ENCODE measurements around the gene TYRO3.

Gene TYRO3

DNA sequence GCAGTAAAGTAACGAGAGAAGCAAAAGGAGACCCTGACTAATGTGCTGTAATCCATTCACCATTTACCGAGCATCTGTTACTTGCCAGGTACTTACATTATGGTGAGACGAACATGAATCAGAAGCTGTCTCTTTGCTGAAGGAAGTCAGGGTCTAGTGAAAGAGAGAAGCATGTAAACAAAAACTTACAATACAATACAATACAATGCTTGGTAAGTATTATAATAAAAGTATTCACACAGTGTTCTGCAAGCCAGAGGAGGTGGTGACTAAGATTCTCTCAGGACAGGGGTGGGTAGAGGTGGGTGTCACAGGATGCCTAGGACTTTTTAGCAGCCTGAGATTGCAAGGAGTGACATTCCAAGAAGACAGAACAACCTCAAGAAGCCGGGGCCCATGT lies 51.0 kb downstream of the TYRO3 start:
- DNase-seq = no peak

DNA sequence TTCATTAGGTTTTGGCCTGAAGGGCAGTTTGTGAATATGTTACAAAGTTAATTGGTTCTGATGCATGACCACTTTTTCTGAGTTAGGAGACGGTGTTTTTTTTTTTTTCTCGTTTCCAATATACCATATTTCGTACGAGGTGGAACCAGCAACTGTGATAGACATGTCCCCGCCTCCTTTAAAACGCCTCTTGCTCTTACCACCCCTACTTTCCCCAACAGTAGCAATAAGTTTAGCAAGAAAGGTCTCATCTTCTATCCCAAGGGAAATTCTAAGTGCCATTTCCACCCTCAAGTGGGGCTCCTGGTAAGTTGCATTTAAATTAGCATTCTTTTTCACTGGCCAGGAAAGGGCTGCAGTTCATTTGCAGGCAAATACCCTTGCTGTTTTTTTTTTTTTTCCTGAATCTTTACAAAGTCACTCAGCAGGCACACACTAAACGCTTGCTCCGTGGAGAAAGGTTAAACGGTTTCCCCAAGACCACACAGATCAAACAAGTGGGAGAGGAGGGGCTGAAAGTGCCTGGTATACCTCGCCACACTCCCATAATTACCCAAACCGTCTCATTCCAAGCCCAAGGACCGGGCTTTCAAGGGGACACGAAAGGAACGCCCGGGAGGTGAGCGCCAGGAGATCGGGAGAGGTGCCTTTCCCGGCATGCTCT lies 61.7 kb downstream of the TYRO3 start:
- peak; percentile 31 for DNase-seq

DNA sequence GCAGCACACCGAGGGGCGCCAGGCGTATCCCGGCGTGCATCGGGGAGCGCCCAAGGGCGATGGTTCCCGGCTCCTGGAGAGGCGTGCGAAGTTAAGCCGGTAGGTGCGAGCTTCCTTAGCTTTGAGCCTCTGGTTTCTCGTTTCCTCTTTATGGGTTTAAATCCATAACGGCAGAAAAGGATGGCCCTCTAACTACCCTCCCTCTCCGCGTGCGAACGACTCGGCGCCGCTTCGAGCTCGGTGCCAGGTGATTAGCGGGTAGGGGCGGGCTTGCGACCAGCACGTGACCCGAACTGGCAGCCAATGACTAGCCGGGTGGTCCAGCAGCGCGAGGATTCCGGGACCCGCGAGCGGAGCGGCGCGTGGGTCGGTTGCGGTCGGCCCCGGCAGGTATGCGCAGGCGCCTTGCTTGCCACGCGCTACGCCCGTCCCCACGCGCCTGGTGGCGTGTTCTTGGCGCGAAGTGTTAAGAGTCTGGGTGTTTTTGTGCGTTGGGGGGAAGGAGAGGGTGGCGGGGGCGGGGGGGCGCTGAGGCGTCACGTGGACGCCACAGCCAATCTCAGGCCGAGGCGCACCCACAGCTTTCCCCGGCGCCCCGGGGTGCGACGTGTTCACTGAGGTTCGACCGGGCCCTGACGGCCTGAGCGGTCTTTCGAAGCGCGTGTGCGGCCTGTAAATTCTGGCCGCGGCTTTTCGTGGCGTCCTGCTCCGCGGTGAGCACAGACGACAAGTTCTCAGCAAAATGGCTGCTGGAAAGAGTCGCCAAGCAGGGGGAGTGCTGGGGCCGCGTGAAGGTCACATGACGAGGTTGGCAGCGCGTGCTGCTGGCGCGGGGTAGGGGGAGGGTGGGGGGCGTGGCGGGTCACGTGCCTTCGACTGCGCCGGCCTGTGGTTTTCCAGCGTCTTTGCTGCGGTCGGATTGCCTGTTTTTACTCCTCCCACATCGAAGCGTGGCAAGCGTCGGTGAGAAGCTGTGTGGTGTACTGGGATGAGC lies 62.5 kb downstream of the TYRO3 start:
- peak; percentile 71 for DNase-seq

DNA sequence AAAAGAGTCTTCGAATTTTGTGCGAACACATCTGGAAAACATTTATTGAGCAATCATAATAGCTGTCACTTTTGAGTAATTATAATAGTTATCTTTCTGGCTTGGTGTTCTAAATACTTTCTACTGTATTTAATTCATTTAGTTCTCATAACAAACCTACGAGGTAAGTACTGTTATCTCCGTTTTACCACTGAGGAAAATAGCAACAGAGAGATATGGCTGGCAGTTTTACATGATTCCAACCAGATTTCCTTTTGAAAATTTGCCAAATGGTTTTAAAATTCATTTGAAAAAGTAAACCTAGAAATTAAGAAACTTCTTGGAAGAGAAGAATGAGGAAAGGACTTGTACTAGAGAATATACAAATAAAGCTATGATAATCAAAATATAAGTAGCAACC lies 63.9 kb downstream of the TYRO3 start:
- DNase-seq = no peak

DNA sequence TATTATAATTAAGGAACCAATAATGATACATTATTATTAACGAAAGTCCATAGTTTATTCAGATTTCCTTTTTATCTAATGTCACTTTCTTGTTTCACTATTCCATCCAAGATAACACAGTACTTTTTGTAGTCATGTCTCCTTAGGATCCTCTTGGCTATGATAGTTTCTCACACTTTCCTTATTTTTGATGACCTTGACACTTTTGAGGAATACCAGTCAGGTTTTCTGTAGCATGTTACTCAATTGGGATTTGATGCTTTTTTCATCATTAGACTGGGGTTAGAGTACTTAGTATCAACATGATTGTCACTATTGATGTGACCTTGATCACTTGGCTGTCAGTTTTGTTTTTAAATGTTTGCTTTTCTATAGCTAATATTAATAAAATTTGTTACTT lies 68.2 kb downstream of the TYRO3 start:
- DNase-seq = no peak

DNA sequence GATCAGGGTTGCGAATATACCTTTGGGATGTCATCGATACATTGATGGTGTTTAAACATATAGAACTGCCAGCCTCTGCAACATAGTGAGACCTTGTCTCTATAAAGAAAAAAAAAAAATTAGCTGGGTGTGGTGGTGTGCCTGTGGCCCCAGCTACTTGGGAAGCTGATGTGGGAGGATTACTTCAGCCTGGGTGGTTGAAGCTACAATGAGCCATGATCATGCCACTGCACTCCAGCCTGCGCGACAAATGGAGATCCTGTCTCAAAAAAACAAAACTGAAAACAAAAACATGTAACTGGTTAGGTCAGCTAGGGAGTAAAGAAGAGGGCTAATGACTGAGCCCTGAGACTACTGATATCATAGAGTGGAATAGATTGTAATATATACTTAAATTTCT lies 70.5 kb downstream of the TYRO3 start:
- no peak for DNase-seq

DNA sequence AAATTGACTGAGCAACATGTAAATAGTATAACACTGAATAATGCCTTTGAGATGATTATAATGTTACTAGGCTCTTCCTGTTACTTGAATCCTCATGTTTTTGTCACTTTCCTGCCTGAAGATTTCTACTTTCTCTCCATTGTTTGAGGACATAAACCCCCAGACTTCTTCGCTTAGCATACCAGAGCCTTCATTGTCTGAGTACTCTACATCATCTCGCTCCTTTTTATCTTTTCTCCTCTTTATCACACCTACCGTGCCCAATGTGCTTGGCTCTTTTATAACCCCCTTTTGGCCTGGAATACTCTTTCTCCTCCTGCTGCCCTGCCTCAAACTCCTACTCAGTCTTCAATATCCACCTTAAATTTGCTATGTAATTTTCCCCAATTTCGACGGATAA lies 70.9 kb downstream of the TYRO3 start:
- DNase-seq = no peak

DNA sequence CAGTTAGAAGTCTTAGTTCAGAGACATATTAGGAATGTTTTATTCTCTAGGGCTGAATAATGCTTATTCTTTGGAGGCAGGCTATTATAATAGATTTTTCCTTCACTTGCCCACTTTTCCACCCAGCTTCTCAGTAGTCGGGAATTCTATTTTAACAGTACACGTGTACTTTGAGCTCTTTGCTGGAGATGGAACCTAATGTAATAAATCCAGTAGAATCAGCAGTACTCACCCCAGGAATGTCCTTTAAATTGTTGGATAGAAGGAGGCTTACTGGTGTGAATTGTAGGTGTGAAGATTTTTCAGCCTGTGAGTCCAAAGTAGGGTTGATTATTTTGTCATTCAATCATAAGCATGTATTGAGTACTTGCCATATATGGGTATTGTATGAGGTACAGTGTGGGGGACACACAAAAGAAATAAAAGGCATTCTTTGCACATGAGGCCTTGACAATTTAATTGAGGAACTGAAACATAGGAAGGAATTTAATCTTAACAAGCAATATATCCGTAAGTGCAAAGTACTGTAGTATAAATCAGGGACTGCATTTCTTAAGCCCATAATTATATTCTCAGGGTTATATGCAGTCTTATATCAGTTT lies 71.7 kb downstream of the TYRO3 start:
- DNase-seq = no peak

DNA sequence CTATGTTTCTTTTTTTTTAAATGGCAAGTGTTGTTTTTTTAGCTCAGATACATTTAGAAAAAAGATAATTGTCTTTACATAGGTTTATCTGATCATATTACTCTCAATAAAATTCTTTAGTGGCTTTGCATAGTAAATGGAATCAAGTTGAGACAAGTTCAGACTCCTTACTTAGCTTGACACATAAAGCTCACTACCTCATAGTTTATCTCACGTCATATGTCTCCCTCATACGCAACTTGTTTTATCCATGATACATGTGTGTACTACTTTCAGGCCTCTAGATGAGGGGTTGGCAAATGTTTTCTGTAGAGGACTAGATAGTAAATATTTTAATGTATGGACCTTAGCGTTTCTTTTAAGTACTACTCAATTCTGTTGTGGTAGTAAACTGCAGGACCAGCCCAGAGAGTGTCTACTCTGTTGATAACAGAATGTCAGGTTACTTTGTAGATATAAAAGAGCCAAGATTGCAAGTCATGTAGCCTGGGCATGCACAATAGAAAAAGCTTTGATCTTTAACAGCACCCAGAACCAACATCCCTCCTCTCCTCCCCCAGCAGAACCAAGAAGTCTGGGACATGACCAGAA lies 73.0 kb downstream of the TYRO3 start:
- no peak for DNase-seq
